IMR-90 (cell line): ENCODE measurements around the gene CCDC152. TPM values are rescaled to one million over a fixed set of nuclear protein-coding genes. Genes with fewer than 3 reads are reported as not detected.

ENCODE experiments used
- ATAC-seq: fragments of 200-7000 bp; cut with Tn5 transposase; 2 replicates; pipeline ENCODE4 v1.9.1; 2020; ENCODE audit warnings: low read depth, mild to moderate bottlenecking, moderate library complexity
- BruUV-seq: library from RNA; stranded (reverse); fragments of 400-500 nt; replicated peaks from 2 replicates; lab custom pipeline; 2021; lab: Mats Ljungman, UMichigan
- CTCF ChIA-PET: fragments of 300-600 bp; formaldehyde crosslinking; extraction: SDS; loops from one replicate; lab custom pipeline; 2021; ENCODE audit warnings: antibody characterized with exemption; lab: Yijun Ruan, JAX
- POLR2A ChIA-PET: fragments of 300-600 bp; sonication (Branson Sonifier 250); formaldehyde crosslinking; loops from one replicate; lab custom pipeline; 2022; ENCODE audit warnings: antibody characterized with exemption; ENCODE audit not compliant: unreplicated experiment; lab: Charles Lee
- DNase-seq: peaks from one replicate; pipeline ENCODE4 v3.0.0; 2013
- H2AFZ ChIP-seq: replicated peaks from 2 replicates; pipeline ENCODE3; 2013; ENCODE audit warnings: low read length, mild to moderate bottlenecking; ENCODE audit not compliant: poor library complexity
- H2AK5ac ChIP-seq: 2 replicates; pipeline ENCODE4 v1.6.1; 2013; ENCODE audit warnings: low read depth, low read length, inconsistent platforms
- H2AK9ac ChIP-seq: replicated peaks from 2 replicates; pipeline ENCODE3; 2013; ENCODE audit warnings: mild to moderate bottlenecking, low read depth, low read length, moderate library complexity; ENCODE audit not compliant: poor library complexity
- H2BK120ac ChIP-seq: 2 replicates; pipeline ENCODE4 v1.6.1; 2013; ENCODE audit warnings: low read depth, low read length, inconsistent platforms
- H2BK15ac ChIP-seq: 3 replicates; pipeline ENCODE4 v1.6.1; 2013; ENCODE audit warnings: low read depth, low read length, inconsistent platforms
- H2BK20ac ChIP-seq: 2 replicates; pipeline ENCODE4 v1.6.1; 2013; ENCODE audit warnings: low read depth, mild to moderate bottlenecking, inconsistent platforms, low read length, moderate library complexity
- H2BK5ac ChIP-seq: 2 replicates; pipeline ENCODE4 v1.6.1; 2013; ENCODE audit warnings: mild to moderate bottlenecking, low read depth, low read length, inconsistent platforms; ENCODE audit not compliant: poor library complexity, severe bottlenecking
- H3K14ac ChIP-seq: replicated peaks from 2 replicates; pipeline ENCODE4 v1.6.1; 2013; ENCODE audit warnings: low read depth, low read length, inconsistent platforms
- H3K18ac ChIP-seq: 2 replicates; pipeline ENCODE4 v1.6.1; 2013; ENCODE audit warnings: low read depth, low read length, control low read depth
- H3K23ac ChIP-seq: 2 replicates; pipeline ENCODE4 v1.6.1; 2013; ENCODE audit warnings: low read depth, low read length, inconsistent platforms
- H3K27ac ChIP-seq: 2 replicates; pipeline ENCODE4 v1.5.1; 2013; ENCODE audit warnings: mild to moderate bottlenecking, control low read depth, low read length; ENCODE audit not compliant: insufficient read depth
- H3K27me3 ChIP-seq: 2 replicates; pipeline ENCODE4 v1.6.1; 2013; ENCODE audit warnings: low read length; ENCODE audit not compliant: control insufficient read depth, insufficient read depth
- H3K36me3 ChIP-seq: 2 replicates; pipeline ENCODE4 v1.6.1; 2013; ENCODE audit warnings: low read length, mixed read lengths; ENCODE audit not compliant: control insufficient read depth, insufficient read depth
- H3K4ac ChIP-seq: 2 replicates; pipeline ENCODE4 v1.6.1; 2013; ENCODE audit warnings: low read depth, low read length, inconsistent platforms
- H3K4me1 ChIP-seq: 2 replicates; pipeline ENCODE4 v1.6.1; 2013; ENCODE audit warnings: low read length, mixed read lengths; ENCODE audit not compliant: control insufficient read depth, insufficient read depth
- H3K4me2 ChIP-seq: 2 replicates; pipeline ENCODE4 v1.6.1; 2013; ENCODE audit warnings: low read depth, mild to moderate bottlenecking, control low read depth, low read length, moderate library complexity
- H3K4me3 ChIP-seq: 2 replicates; pipeline ENCODE4 v1.5.1; 2013; ENCODE audit warnings: low read depth, mild to moderate bottlenecking, control low read depth, low read length, moderate library complexity; ENCODE audit not compliant: insufficient read depth
- H3K56ac ChIP-seq: 2 replicates; pipeline ENCODE4 v1.6.1; 2013; ENCODE audit warnings: low read length, inconsistent platforms; ENCODE audit not compliant: insufficient read depth; ENCODE audit errors: extremely low read depth
- H3K79me1 ChIP-seq, 2 experiments: 2 replicates each; pipeline ENCODE4 v1.6.1; 2013; ENCODE audit warnings: low read length in 2 of 2, inconsistent platforms in 1 of 2, low read depth in 1 of 2
- H3K9ac ChIP-seq: 2 replicates; pipeline ENCODE4 v1.6.1; 2013; ENCODE audit warnings: low read depth, low read length, control low read depth
- H3K9me1 ChIP-seq: 2 replicates; pipeline ENCODE4 v1.6.1; 2013; ENCODE audit warnings: low read length, inconsistent platforms; ENCODE audit not compliant: insufficient read depth
- H3K9me3 ChIP-seq: 2 replicates; pipeline ENCODE4 v1.6.1; 2013; ENCODE audit warnings: low read length; ENCODE audit not compliant: control insufficient read depth, insufficient read depth
- H4K20me1 ChIP-seq: 2 replicates; pipeline ENCODE4 v1.6.1; 2013; ENCODE audit warnings: low read length, inconsistent platforms; ENCODE audit not compliant: insufficient read depth
- H4K5ac ChIP-seq: 2 replicates; pipeline ENCODE4 v1.6.1; 2013; ENCODE audit warnings: mild to moderate bottlenecking, low read depth, low read length, control low read depth
- H4K8ac ChIP-seq, 2 experiments: 2 replicates each; pipeline ENCODE4 v1.6.1; 2013; ENCODE audit warnings: low read depth in 2 of 2, low read length in 2 of 2, control low read depth in 1 of 2, inconsistent platforms in 1 of 2
- H4K91ac ChIP-seq: 2 replicates; pipeline ENCODE4 v1.6.1; 2013; ENCODE audit warnings: low read depth, low read length, inconsistent platforms; ENCODE audit not compliant: insufficient read depth
- CEBPB ChIP-seq: IDR thresholded peaks from 2 replicates; pipeline ENCODE4 v1.6.1; 2012; ENCODE audit warnings: low read depth, low read length, improper control_type of control experiment
- MAFK ChIP-seq: IDR thresholded peaks from 2 replicates; pipeline ENCODE4 v1.6.1; 2012; ENCODE audit warnings: low read depth, low read length, improper control_type of control experiment
- USF2 ChIP-seq: fragments of 150-350 bp; IDR thresholded peaks from 2 replicates; pipeline ENCODE4 v1.6.1; 2017; ENCODE audit warnings: mild to moderate bottlenecking, antibody characterized with exemption, low read length, low read depth
- whole genome bisulfite sequencing, 2 experiments: methylation state at CpG; one replicate each; pipeline versions ENCODE4 v1.1.5 to v1.1.7; 2013; ENCODE audit warnings: missing lambda C conversion rate in 2 of 2; ENCODE audit not compliant: insufficient read length in 1 of 2; ENCODE audit errors: extremely low coverage in 2 of 2; 5-methylcytosine and 5-hydroxymethylcytosine counted together
- dilution Hi-C: fragments of 300-500 bp; cut with HindIII; formaldehyde crosslinking; loops from one replicate; pipeline ENCODE4 v1.14.3; 2018; ENCODE audit warnings: low sequenced_read_pairs; ENCODE audit not compliant: unreplicated experiment
- in situ Hi-C: fragments of 300-500 bp; cut with MboI; formaldehyde crosslinking; loops from 3 replicates; pipeline ENCODE4 v1.14.3; 2019; ENCODE audit warnings: low sequenced_read_pairs, inconsistent platforms, mixed read lengths
- intact Hi-C: fragments of 100-400 bp; cut with micrococcal nuclease; formaldehyde crosslinking; loops from 2 replicates; pipeline ENCODE4 v1.10.0; 2022
- polyA plus RNA-seq, 3 experiments: library from polyadenylated mRNA; depleted of rRNA; stranded (reverse); fragments of >200 nt; gene quantifications; 2 replicates each; pipeline ENCODE4 v1.2.3, GENCODE V29; 2012; ENCODE audit warnings: low replicate concordance in 1 of 3
- total RNA-seq: library from RNA; depleted of rRNA; stranded (reverse); fragments of >200 nt; gene quantifications from 2 replicates; pipeline ENCODE4 v1.2.3, GENCODE V29; 2012

The CCDC152 gene
- total and polyA plus RNA-seq, 2 of the 4 experiments (the other 2 are of a cell fraction) = 0.87 to 0.90 TPM

GRCh38 chr5:42840269-42840668 is 83.7 kb downstream of the CCDC152 start:
- H3K27ac ChIP-seq = peak overlapping the region; percentile 48; the same call in 1 of the 2 replicates
- TF ChIP-seq CEBPB (peak; percentile 66), USF2 (no peak), MAFK (peak; percentile 61)

More at GRCh38 chr5:42840269-42840668, 83.7 kb downstream of the CCDC152 start:
- ChIA-PET POLR2A (no interaction called here), CTCF (no interaction called here)
- no TSS peak for BruUV-seq
- H4K8ac ChIP-seq = no peak overlapping the region
- H3K56ac ChIP-seq = no peak overlapping the region
- no peaks in the 10 kb centered on the region for H3K79me1 ChIP-seq
- H3K9me3 ChIP-seq = no peaks in the 10 kb centered on the region
- H3K23ac ChIP-seq = no peak overlapping the region
- H2BK5ac ChIP-seq = no peak overlapping the region
- dilution Hi-C loops = no loop called here
- no peak overlapping the region for H3K18ac ChIP-seq
- H3K4me1 ChIP-seq = peaks cover 4% of the 10 kb centered on the region; the same call in 1 of the 2 replicates
- H2BK15ac ChIP-seq = no peak overlapping the region
- in situ Hi-C loops = no loop called here
- no peak overlapping the region for H2AK5ac ChIP-seq
- no peak overlapping the region for H3K4ac ChIP-seq
- H3K9me1 ChIP-seq = no peaks in the 10 kb centered on the region
- peak; percentile 58 for DNase-seq
- H3K9ac ChIP-seq = no peak overlapping the region
- H2BK120ac ChIP-seq = no peak overlapping the region
- intact Hi-C loops = no loop called here
- peak overlapping the region; percentile 37; the same call in 1 of the 2 replicates for H3K4me2 ChIP-seq
- H4K20me1 ChIP-seq = no peaks in the 10 kb centered on the region
- no peak overlapping the region for H2BK20ac ChIP-seq
- no peaks in the 10 kb centered on the region for H3K36me3 ChIP-seq
- no peak overlapping the region for H3K14ac ChIP-seq
- no peak overlapping the region for H4K91ac ChIP-seq
- H4K5ac ChIP-seq = no peak overlapping the region
- H3K27me3 ChIP-seq = no peaks in the 10 kb centered on the region
- no peak overlapping the region for H3K4me3 ChIP-seq
- ATAC-seq = no peak; the same call in none of the 2 replicates
- 0% methylated on average over 1 of the region's 6 CpGs; no CpG with 5 or more reads in 1 of the 2 experiments for WGBS, 2 experiments
- H2AFZ ChIP-seq = no peak overlapping the region
- no peak overlapping the region for H2AK9ac ChIP-seq
